ENCODE data around the gene RPS13. TPM values are rescaled to one million over a fixed set of nuclear protein-coding genes. Genes with fewer than 3 reads are reported as not detected.
"Not testable (repeated sequence)": the region's sequence is repeated elsewhere in the genome, so short reads cannot be mapped to it uniquely, and the experiment has no call there.

RPS13 gene
- total RNA-seq, 1 donor from 2014 or later, result 1,108 TPM

DNA sequence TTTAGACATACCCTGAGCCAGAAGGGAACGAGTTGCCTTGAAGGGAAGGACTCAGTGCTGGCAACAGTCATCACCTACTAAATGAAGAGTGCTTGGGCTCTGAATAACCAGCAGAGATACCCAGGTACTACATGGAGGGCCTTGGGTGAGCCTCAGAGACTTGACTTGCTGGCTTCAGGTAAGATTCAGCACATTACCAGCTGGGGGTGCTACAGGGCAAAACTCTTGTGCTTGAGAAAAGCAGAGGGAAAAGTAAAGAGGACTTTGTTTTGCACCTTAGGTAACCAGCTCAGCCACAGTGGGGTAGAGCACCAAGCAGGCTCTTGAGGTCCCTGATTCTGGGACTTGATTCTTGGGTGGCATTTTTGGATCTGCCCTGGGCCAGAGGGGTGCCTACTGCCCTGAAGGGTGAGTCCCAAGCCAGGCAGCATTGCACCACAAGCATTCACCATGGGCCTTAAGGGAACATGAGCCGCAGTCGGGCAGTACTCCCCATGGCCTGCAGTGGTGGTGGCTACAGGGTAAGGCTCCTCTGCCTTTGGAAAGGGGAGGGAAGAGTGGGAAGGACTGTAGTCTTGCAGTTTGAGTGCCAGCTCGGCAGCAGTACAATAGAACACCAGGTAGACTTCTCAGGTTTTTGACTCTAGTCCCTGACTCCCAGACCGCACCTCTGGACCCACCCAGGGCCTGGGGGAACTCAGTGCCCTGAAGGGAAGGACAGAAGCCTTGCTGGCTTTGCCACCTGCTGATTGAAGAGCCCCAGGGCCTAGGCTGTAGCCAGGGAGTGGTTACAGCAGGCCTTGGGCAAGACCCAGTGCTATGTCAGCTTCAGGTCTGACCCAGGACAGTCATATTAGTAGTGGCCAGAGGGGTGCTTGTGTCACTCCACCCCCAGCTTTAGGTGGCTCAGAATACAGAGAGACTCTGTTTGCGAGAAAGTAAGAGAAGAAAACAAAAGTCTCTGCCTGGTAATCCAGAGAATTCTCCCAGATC, 40.5 kb downstream of the RPS13 start:
- intact Hi-C loops (cut with micrococcal nuclease), result no loop called here

DNA sequence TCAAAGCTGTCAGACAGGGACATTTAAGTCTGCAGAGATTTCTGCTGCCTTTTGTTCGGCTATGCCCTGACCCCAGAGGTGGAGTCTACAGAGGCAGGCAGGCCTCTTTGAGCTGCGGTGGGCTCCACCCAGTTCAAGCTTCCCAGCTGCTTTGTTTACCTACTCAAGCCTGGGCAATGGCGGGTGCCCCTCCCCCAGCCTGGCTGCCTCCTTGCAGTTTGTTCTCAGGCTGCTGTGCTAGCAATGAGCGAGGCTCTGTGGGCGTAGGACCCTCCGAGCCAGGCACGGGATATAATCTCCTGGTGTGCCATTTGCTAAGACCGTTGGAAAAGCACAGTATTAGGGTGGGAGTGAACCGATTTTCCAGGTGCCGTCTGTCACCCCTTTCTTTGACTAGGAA, 43.4 kb downstream of the RPS13 start:
- intact Hi-C loops (cut with micrococcal nuclease), result not testable (repeated sequence)

DNA sequence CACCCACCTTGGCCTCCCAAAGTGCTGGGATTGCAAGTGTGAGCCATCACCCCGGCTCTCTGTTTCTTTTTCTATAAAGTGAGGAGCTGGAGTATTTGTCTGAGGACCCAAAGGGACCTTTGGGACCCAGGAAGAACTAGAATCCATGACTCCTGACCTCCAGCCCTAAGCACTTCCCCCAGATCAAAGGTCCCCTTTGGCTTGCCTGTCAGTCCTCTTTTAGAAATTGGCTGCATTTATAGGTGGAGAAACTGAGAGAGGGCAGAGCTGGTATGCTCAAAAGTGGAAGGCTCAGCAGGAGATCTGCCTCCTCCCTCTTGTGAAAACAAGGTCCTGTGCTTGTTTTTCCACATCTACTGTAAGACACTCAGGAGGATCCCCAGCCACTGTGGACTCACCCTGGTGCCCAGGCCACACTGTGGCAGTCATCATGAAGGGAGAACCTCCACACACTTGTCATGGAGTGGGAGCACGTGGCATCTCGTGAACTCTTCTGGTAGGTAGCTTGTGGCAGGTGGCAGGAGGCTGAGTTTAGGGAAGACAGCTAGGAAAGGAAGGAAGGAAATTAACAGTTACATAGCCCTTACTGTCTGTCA, 50.9 kb downstream of the RPS13 start:
- intact Hi-C loops (cut with micrococcal nuclease), result no loop called here

DNA sequence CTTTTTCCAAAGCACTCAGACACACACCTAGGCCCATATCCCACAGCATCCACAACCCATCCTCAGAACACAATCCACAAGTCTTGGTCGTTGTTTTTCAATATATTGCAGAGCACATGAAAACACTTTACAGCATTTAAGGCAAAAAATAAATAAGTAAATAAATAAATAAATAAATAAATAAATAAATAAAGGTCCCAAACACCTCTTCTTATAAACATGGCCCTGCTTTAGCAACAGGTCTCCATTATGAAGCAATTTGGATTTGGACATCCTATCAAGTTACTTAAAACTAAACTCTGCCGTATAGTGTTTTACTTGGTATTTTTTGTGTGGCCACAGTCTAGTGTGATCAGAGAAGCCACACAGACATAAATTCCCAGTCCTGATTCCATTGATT, 52.5 kb downstream of the RPS13 start:
- intact Hi-C loops (cut with micrococcal nuclease), result no loop called here

Other genes starting within 250 kb of the RPS13 start
- gene PLEKHA7, start 63.3 kb downstream of the RPS13 start, total RNA-seq, result 2.0 and 2.1 TPM in 2 replicates
- gene PIK3C2A, start 130.3 kb upstream of the RPS13 start, total RNA-seq, result 17.3 and 19.0 TPM in 2 replicates
- 207 and 210 TPM in 2 replicates for gene NUCB2, start 199.1 kb upstream of the RPS13 start, total RNA-seq